ENCODE measurements around the gene TRIP4. TPM values are rescaled to one million over a fixed set of nuclear protein-coding genes. Genes with fewer than 3 reads are reported as not detected.

TRIP4 gene
- total RNA-seq, 1 experiment from 2014 or later, result 18.1 TPM

DNA sequence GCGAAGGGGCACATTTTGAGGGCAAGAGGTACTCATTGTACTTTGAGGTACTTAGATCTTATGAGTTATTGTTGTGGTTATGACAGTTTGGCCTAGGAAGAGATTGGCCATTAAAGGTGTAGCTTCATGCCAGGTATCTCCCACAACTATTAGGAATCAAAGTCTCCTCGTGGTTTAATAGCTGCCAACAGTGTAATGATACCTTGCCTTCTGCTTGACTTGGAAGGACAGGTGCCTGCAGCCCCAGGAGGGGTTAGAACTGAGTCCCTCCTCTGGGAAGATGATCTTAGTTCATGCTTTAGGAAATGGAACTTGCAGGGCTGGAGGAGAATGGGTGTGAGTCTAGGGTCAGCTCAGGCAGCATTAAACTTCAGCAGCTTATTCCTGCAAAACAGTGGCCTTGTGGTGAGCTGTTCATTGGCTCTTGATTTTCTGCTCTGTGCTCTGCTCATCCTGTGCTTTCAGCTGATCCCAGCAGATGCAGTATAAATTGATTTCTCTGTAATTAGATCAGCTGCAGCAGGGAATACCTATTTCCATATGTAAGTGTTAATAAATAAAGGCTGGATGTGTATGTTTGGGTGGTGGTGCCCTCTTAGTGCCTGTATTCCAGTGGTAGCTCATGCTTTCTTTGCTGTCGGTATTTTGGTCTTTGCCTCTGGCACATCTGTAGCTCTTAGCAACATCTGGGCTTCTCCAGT, 113.2 kb downstream of the TRIP4 start:
- no peaks in the 10 kb centered on the region for H3K36me3 ChIP-seq (ENCODE audit: low read depth)
- no peaks in the 10 kb centered on the region for H3K27me3 ChIP-seq (ENCODE audit: insufficient read depth, low read depth)
- no peak overlapping the region for H3K27ac ChIP-seq
- BruUV-seq (replicated peaks), result no TSS peak
- TF ChIP-seq EZH2 (IDR thresholded peaks at IDR 0.05; ENCODE audit: low read depth) (no peak), CTCF (conservative IDR thresholded peaks at IDR 0.05) (no peak)
- H3K9me3 ChIP-seq (ENCODE audit: insufficient read depth, low read depth), result no peaks in the 10 kb centered on the region
- H4K20me1 ChIP-seq (ENCODE audit: insufficient read depth), result peaks cover 5% of the 10 kb centered on the region; the same call in 1 of the 2 replicates
- no peak overlapping the region for H2AFZ ChIP-seq
- H3F3A ChIP-seq (ENCODE audit: insufficient read depth, low read depth), result no peaks in the 10 kb centered on the region
- no peak for DNase-seq
- intact Hi-C loops (cut with micrococcal nuclease; ENCODE audit: unreplicated experiment), result no loop called here
- no peak overlapping the region for H3K4me3 ChIP-seq
- ChIA-PET CTCF (no interaction called here), POLR2A (ENCODE audit: unreplicated experiment) (no interaction called here)
- H3K4me2 ChIP-seq, result no peak overlapping the region
- no peaks in the 10 kb centered on the region for H3K4me1 ChIP-seq (replicated peaks; ENCODE audit: insufficient read depth)
- no peaks in the 10 kb centered on the region for H3K9me2 ChIP-seq (ENCODE audit: insufficient read depth)
- H3K79me2 ChIP-seq (ENCODE audit: low read depth), result no peaks in the 10 kb centered on the region

GRCh38 chr15:64501396-64501715, 113.7 kb downstream of the TRIP4 start:
- Histone ChIP-seq H3K9me2 (ENCODE audit: insufficient read depth) (no peaks in the 10 kb centered on the region), H4K20me1 (ENCODE audit: insufficient read depth) (peaks cover 5% of the 10 kb centered on the region; the same call in 1 of the 2 replicates), H3K4me1 (replicated peaks; ENCODE audit: insufficient read depth) (no peaks in the 10 kb centered on the region), H3K36me3 (ENCODE audit: low read depth) (no peaks in the 10 kb centered on the region), H3K27me3 (ENCODE audit: insufficient read depth, low read depth) (no peaks in the 10 kb centered on the region), H2AFZ (no peak overlapping the region), H3K4me2 (no peak overlapping the region), H3K27ac (no peak overlapping the region), H3K9me3 (ENCODE audit: insufficient read depth, low read depth) (no peaks in the 10 kb centered on the region), H3K79me2 (ENCODE audit: low read depth) (no peaks in the 10 kb centered on the region), H3F3A (ENCODE audit: insufficient read depth, low read depth) (no peaks in the 10 kb centered on the region), H3K4me3 (no peak overlapping the region)
- BruUV-seq (replicated peaks), result no TSS peak
- intact Hi-C loops (cut with micrococcal nuclease; ENCODE audit: unreplicated experiment), result no loop called here
- ChIA-PET POLR2A (ENCODE audit: unreplicated experiment) (no interaction called here), CTCF (no interaction called here)
- TF ChIP-seq CTCF (conservative IDR thresholded peaks at IDR 0.05), result no peak
- no peak for TF ChIP-seq EZH2 (IDR thresholded peaks at IDR 0.05; ENCODE audit: low read depth)
- no peak for DNase-seq

GRCh38 chr15:64502151-64502550, 114.5 kb downstream of the TRIP4 start:
- Histone ChIP-seq H3K27ac (no peak overlapping the region), H3K9me2 (ENCODE audit: insufficient read depth) (no peaks in the 10 kb centered on the region), H3K4me1 (replicated peaks; ENCODE audit: insufficient read depth) (no peaks in the 10 kb centered on the region), H4K20me1 (ENCODE audit: insufficient read depth) (peaks cover 5% of the 10 kb centered on the region; the same call in 1 of the 2 replicates), H3K79me2 (ENCODE audit: low read depth) (no peaks in the 10 kb centered on the region), H3K9me3 (ENCODE audit: insufficient read depth, low read depth) (no peaks in the 10 kb centered on the region), H3K36me3 (ENCODE audit: low read depth) (no peaks in the 10 kb centered on the region), H3K4me2 (no peak overlapping the region), H2AFZ (no peak overlapping the region), H3K4me3 (no peak overlapping the region), H3F3A (ENCODE audit: insufficient read depth, low read depth) (no peaks in the 10 kb centered on the region), H3K27me3 (ENCODE audit: insufficient read depth, low read depth) (no peaks in the 10 kb centered on the region)
- no peak for TF ChIP-seq EZH2 (IDR thresholded peaks at IDR 0.05; ENCODE audit: low read depth)
- no peak for TF ChIP-seq CTCF (conservative IDR thresholded peaks at IDR 0.05)
- no peak for DNase-seq
- no TSS peak for BruUV-seq (replicated peaks)
- ChIA-PET POLR2A (ENCODE audit: unreplicated experiment) (no interaction called here), CTCF (no interaction called here)
- intact Hi-C loops (cut with micrococcal nuclease; ENCODE audit: unreplicated experiment), result no loop called here
